H1 (cell line): ENCODE results near the gene SNX15. TPM values are rescaled to one million over a fixed set of nuclear protein-coding genes. Genes with fewer than 3 reads are reported as not detected.

Experiments used
- CTCF ChIA-PET: fragments of 300-600 bp; sonication (Branson Sonifier 250); formaldehyde crosslinking; loops from one replicate; lab custom pipeline; 2021; ENCODE audit not compliant: partially characterized antibody; lab: Charles Lee
- POLR2A ChIA-PET: fragments of 300-600 bp; sonication (Branson Sonifier 250); formaldehyde crosslinking; loops from one replicate; lab custom pipeline; 2021; ENCODE audit warnings: inconsistent platforms; ENCODE audit not compliant: partially characterized antibody; lab: Charles Lee
- DNase-seq, 2 experiments: peaks; one replicate each; pipeline versions ENCODE4 v3.0.0 to v3.0.0-alpha.2; 2010 to 2022; ENCODE audit warnings: low spot score in 2 of 2, low read depth in 1 of 2, mixed read lengths in 1 of 2
- FAIRE-seq: peaks from 2 replicates; lab custom pipeline; 2011; peaks lifted over from hg19 to GRCh38; lab: Jason Lieb, UNC
- H2AFZ ChIP-seq: 2 replicates; pipeline ENCODE4 v1.8.1; 2012; ENCODE audit warnings: low read length, inconsistent platforms
- H2AK5ac ChIP-seq: 2 replicates; pipeline ENCODE4 v1.6.1; 2013; ENCODE audit warnings: low read depth, low read length
- H2BK120ac ChIP-seq: replicated peaks from 2 replicates; pipeline ENCODE3; 2013; ENCODE audit warnings: low read depth, low read length, inconsistent platforms
- H2BK12ac ChIP-seq: 2 replicates; pipeline ENCODE4 v1.6.1; 2013; ENCODE audit warnings: low read depth, low read length
- H2BK15ac ChIP-seq: 2 replicates; pipeline ENCODE4 v1.6.1; 2013; ENCODE audit warnings: low read length
- H2BK20ac ChIP-seq: 2 replicates; pipeline ENCODE4 v1.6.1; 2013; ENCODE audit warnings: low read length
- H2BK5ac ChIP-seq: 2 replicates; pipeline ENCODE4 v1.6.1; 2013; ENCODE audit warnings: low read depth, low read length
- H3K14ac ChIP-seq: 2 replicates; pipeline ENCODE4 v1.6.1; 2013; ENCODE audit warnings: inconsistent platforms; ENCODE audit not compliant: insufficient read length
- H3K18ac ChIP-seq: 2 replicates; pipeline ENCODE4 v1.6.1; 2013; ENCODE audit warnings: low read length; ENCODE audit errors: extremely low read depth
- H3K23ac ChIP-seq: 2 replicates; pipeline ENCODE4 v1.6.1; 2013; ENCODE audit warnings: inconsistent platforms; ENCODE audit not compliant: insufficient read length
- H3K23me2 ChIP-seq: 2 replicates; pipeline ENCODE4 v1.6.1; 2013; ENCODE audit warnings: low read depth, low read length
- H3K27ac ChIP-seq: 2 replicates; pipeline ENCODE4 v1.6.1; 2011; ENCODE audit warnings: low read depth, low read length, inconsistent platforms
- H3K27me3 ChIP-seq, 4 experiments: replicated peaks in 1 of 4; 1 replicate in 1 of 4; 2 replicates in 3 of 4; pipeline versions ENCODE4 v1.6.1 to v1.8.1; 2011 to 2013; ENCODE audit warnings: low read length in 3 of 4, mild to moderate bottlenecking in 3 of 4, inconsistent platforms in 2 of 4, mixed read lengths in 2 of 4, moderate library complexity in 1 of 4; ENCODE audit not compliant: control insufficient read depth in 3 of 4, insufficient read depth in 3 of 4; ENCODE audit errors: extremely low read depth in 1 of 4
- H3K36me3 ChIP-seq, 4 experiments: 2 replicates each; pipeline versions ENCODE4 v1.6.1 to v1.8.1; 2011 to 2013; ENCODE audit warnings: mild to moderate bottlenecking in 4 of 4, low read length in 3 of 4, moderate library complexity in 2 of 4, control low read depth in 1 of 4, inconsistent platforms in 1 of 4; ENCODE audit not compliant: insufficient read depth in 4 of 4, control insufficient read depth in 2 of 4
- H3K4ac ChIP-seq: replicated peaks from 2 replicates; pipeline ENCODE3; 2013; ENCODE audit warnings: low read length, low read depth, mixed read lengths, inconsistent platforms; ENCODE audit not compliant: insufficient read length
- H3K4me1 ChIP-seq, 4 experiments: replicated peaks in 1 of 4; 1 replicate in 1 of 4; 2 replicates in 3 of 4; pipeline versions ENCODE4 v1.6.1 to v1.8.1; 2011 to 2013; ENCODE audit warnings: low read length in 3 of 4, inconsistent platforms in 2 of 4, mixed read lengths in 1 of 4; ENCODE audit not compliant: insufficient read depth in 4 of 4, control insufficient read depth in 3 of 4
- H3K4me2 ChIP-seq, 2 experiments: 2 replicates each; pipeline versions ENCODE4 v1.6.1 to v1.8.1; 2011 to 2013; ENCODE audit warnings: low read depth in 2 of 2, low read length in 2 of 2, control low read depth in 1 of 2, inconsistent platforms in 1 of 2, mild to moderate bottlenecking in 1 of 2; ENCODE audit not compliant: insufficient read depth in 1 of 2
- H3K4me3 ChIP-seq, 4 experiments: fragments of 200-600, 300-600 bp in 1 of 4; sonication (generic), shearing (Covaris generic), sonication (Bioruptor Twin) in 1 of 4; 2 replicates each; pipeline versions ENCODE4 v1.5.1 to v1.8.1; 2011 to 2016; ENCODE audit warnings: low read length in 4 of 4, low read depth in 3 of 4, control low read depth in 2 of 4, inconsistent platforms in 2 of 4, mild to moderate bottlenecking in 2 of 4, mixed read lengths in 1 of 4, moderate library complexity in 1 of 4; ENCODE audit not compliant: insufficient read depth in 2 of 4; ENCODE audit errors: extremely low read depth in 1 of 4
- H3K56ac ChIP-seq: replicated peaks from 2 replicates; pipeline ENCODE3; 2013; ENCODE audit warnings: low read depth, mild to moderate bottlenecking, mixed read lengths, low read length, inconsistent platforms; ENCODE audit not compliant: insufficient read length
- H3K79me1 ChIP-seq: 2 replicates; pipeline ENCODE4 v1.6.1; 2013; ENCODE audit warnings: low read depth, low read length, control low read depth
- H3K79me2 ChIP-seq, 2 experiments: 2 replicates each; pipeline versions ENCODE4 v1.6.1 to v1.8.1; 2012 to 2013; ENCODE audit warnings: low read length in 2 of 2, mild to moderate bottlenecking in 2 of 2, inconsistent platforms in 1 of 2; ENCODE audit not compliant: insufficient read depth in 2 of 2, control insufficient read depth in 1 of 2
- H3K9ac ChIP-seq, 4 experiments: replicated peaks in 1 of 4; 1 replicate in 1 of 4; 2 replicates in 3 of 4; pipeline versions ENCODE4 v1.6.1 to v1.8.1; 2011 to 2013; ENCODE audit warnings: low read depth in 3 of 4, low read length in 3 of 4, control low read depth in 2 of 4, mild to moderate bottlenecking in 2 of 4, moderate library complexity in 2 of 4, inconsistent platforms in 1 of 4; ENCODE audit errors: extremely low read depth in 1 of 4
- H3K9me3 ChIP-seq, 2 experiments: 2 replicates each; pipeline versions ENCODE4 v1.6.1 to v1.8.1; 2012 to 2013; ENCODE audit warnings: mild to moderate bottlenecking in 2 of 2, moderate library complexity in 2 of 2, control low read depth in 1 of 2, inconsistent platforms in 1 of 2, low read depth in 1 of 2, low read length in 1 of 2, mixed read lengths in 1 of 2; ENCODE audit not compliant: insufficient read depth in 2 of 2
- H4K20me1 ChIP-seq, 2 experiments: replicated peaks in 1 of 2; 2 replicates each; pipeline versions ENCODE3 to v1.8.1; 2011 to 2013; ENCODE audit warnings: inconsistent platforms in 2 of 2, low read length in 2 of 2, mild to moderate bottlenecking in 1 of 2; ENCODE audit not compliant: insufficient read depth in 2 of 2, control insufficient read depth in 1 of 2
- H4K5ac ChIP-seq: 2 replicates; pipeline ENCODE4 v1.6.1; 2013; ENCODE audit warnings: low read length, low read depth, mixed read lengths, inconsistent platforms; ENCODE audit not compliant: insufficient read length
- H4K8ac ChIP-seq: 2 replicates; pipeline ENCODE4 v1.8.0; 2013; ENCODE audit warnings: mild to moderate bottlenecking, moderate library complexity, low read length, inconsistent platforms; ENCODE audit not compliant: insufficient read depth; ENCODE audit errors: extremely low read depth
- H4K91ac ChIP-seq: replicated peaks from 2 replicates; pipeline ENCODE3; 2013; ENCODE audit warnings: low read length, mixed read lengths, inconsistent platforms; ENCODE audit not compliant: insufficient read length
- ATF3 ChIP-seq: IDR thresholded peaks from 2 replicates; pipeline ENCODE4 v1.6.1; 2011; ENCODE audit warnings: low read depth, mild to moderate bottlenecking, low read length; ENCODE audit not compliant: insufficient read depth
- BRCA1 ChIP-seq: IDR thresholded peaks from 2 replicates; pipeline ENCODE4 v1.6.1; 2012; ENCODE audit warnings: low read depth, low read length, improper control_type of control experiment
- CBX5 ChIP-seq: fragments of 300-800, 300-1000 bp; sonication (generic); IDR thresholded peaks from 2 replicates; pipeline ENCODE4 v1.7.1; 2016; ENCODE audit warnings: antibody characterized with exemption, low read length, low read depth
- CBX8 ChIP-seq: fragments of 300-800, 300-1000 bp; sonication (generic); IDR thresholded peaks from 2 replicates; pipeline ENCODE4 v1.7.1; 2016; ENCODE audit warnings: low read depth, low read length, borderline replicate concordance
- CTBP2 ChIP-seq: IDR thresholded peaks from 2 replicates; pipeline ENCODE4 v1.7.0; 2011; ENCODE audit warnings: borderline replicate concordance, mild to moderate bottlenecking, moderate library complexity, mixed read lengths, low read length; ENCODE audit not compliant: insufficient read depth, insufficient read length
- EGR1 ChIP-seq: IDR thresholded peaks from 2 replicates; pipeline ENCODE4 v1.6.1; 2011; ENCODE audit warnings: low read depth, low read length, borderline replicate concordance
- MAFK ChIP-seq: IDR thresholded peaks from 2 replicates; pipeline ENCODE4 v1.6.1; 2012; ENCODE audit warnings: low read depth, mild to moderate bottlenecking, improper control_type of control experiment, low read length
- NANOG ChIP-seq: IDR thresholded peaks from 2 replicates; pipeline ENCODE4 v1.6.1; 2011; ENCODE audit warnings: low read length, low read depth, mild to moderate bottlenecking, inconsistent platforms; ENCODE audit not compliant: insufficient read depth, poor library complexity, severe bottlenecking
- PHF8 ChIP-seq: fragments of 200-600 bp; sonication (generic); conservative IDR thresholded peaks from 2 replicates; pipeline ENCODE4 v1.7.1; 2012; ENCODE audit warnings: low read depth, mild to moderate bottlenecking, inconsistent platforms, low read length, moderate library complexity
- POLR2A ChIP-seq, 2 experiments: IDR thresholded peaks; 1 replicate in 1 of 2; 2 replicates in 1 of 2; pipeline ENCODE4 v1.6.1; 2011; ENCODE audit warnings: low read depth in 2 of 2, low read length in 2 of 2, mild to moderate bottlenecking in 2 of 2; ENCODE audit errors: control extremely low read depth in 1 of 2
- RXRA ChIP-seq: IDR thresholded peaks from 2 replicates; pipeline ENCODE4 v1.6.1; 2011; ENCODE audit warnings: low read depth, mild to moderate bottlenecking, low read length, moderate library complexity; ENCODE audit not compliant: insufficient read depth
- SIRT6 ChIP-seq: IDR thresholded peaks from one replicate; pipeline ENCODE4 v1.7.1; 2012; ENCODE audit warnings: low read length, inconsistent platforms
- TEAD4 ChIP-seq: IDR thresholded peaks from 2 replicates; pipeline ENCODE4 v1.6.1; 2012; ENCODE audit warnings: low read depth, low read length, inconsistent platforms, mixed read lengths
- WGBS, 2 experiments: shearing (Covaris generic) in 1 of 2; methylation state at CpG; one replicate each; pipeline versions ENCODE4 v1.1.6 to v1.1.7; 2013 to 2015; ENCODE audit warnings: low lambda C conversion rate in 2 of 2, mixed read lengths in 2 of 2, inconsistent platforms in 1 of 2, low coverage in 1 of 2, missing lambda C conversion rate in 1 of 2; ENCODE audit not compliant: insufficient replicate concordance in 2 of 2, insufficient coverage in 1 of 2, insufficient read length in 1 of 2; ENCODE audit errors: extremely low coverage in 1 of 2, missing lambda C conversion rate in 1 of 2; 5-methylcytosine and 5-hydroxymethylcytosine counted together
- polyA plus RNA-seq, 7 experiments: library from polyadenylated mRNA; depleted of rRNA in 3 of 7; stranded (reverse) in 5 of 7; unstranded in 2 of 7; fragments of >200 nt in 5 of 7; fragments of 200-250 nt in 2 of 7; gene quantifications; 1 replicate in 5 of 7; 2 replicates in 1 of 7; 4 replicates in 1 of 7; pipeline versions ENCODE4 v1.2.1 to v1.2.3, GENCODE V29; 2011 to 2013; ENCODE audit warnings: missing spikeins in 2 of 7, mixed read lengths in 2 of 7
- total RNA-seq: library from RNA; stranded (reverse); fragmentation: NEBNext Ultra II Directional; extraction: Animal tissue kit (Norgen Biotek cat#: 25700); gene quantifications from 2 replicates; pipeline ENCODE4 v1.2.1, GENCODE V29; 2021

Gene SNX15
- total and polyA plus RNA-seq, 2 of the 8 experiments (the other 6 are each of a cell fraction or from before 2014, with no cell fraction given) = 13.0 to 18.3 TPM

- H3K56ac ChIP-seq = no peak overlapping the region
- no peak overlapping the region for H4K91ac ChIP-seq
- H3K18ac ChIP-seq = no peak overlapping the region
- no peak overlapping the region for H3K27ac ChIP-seq
- no peak overlapping the region for H2AK5ac ChIP-seq
- no peaks in the 10 kb centered on the region for H3K23me2 ChIP-seq
- no peak overlapping the region for H2BK120ac ChIP-seq
- H4K8ac ChIP-seq = no peak overlapping the region; the same call in 1 of the 2 replicates
- TF ChIP-seq RXRA (no peak), POLR2A (IDR thresholded peaks at IDR 0.05; ENCODE audit: control extremely low read depth in 1 of 2, low read depth in 2 of 2, low read length in 2 of 2) (no peak), TEAD4 (no peak), CBX8 (no peak), MAFK (no peak), CBX5 (no peak), ATF3 (no peak), SIRT6 (no peak), BRCA1 (no peak), CTBP2 (no peak), NANOG (no peak), PHF8 (no peak), EGR1 (no peak)
- no peaks in the 10 kb centered on the region; a peak in 2 of 7 replicates for H3K27me3 ChIP-seq
- no peak for DNase-seq
- no peak overlapping the region for H4K5ac ChIP-seq
- no peaks in the 10 kb centered on the region for H3K4me1 ChIP-seq
- no peak overlapping the region for H3K4ac ChIP-seq
- H2BK5ac ChIP-seq = no peak overlapping the region
- H3K9ac ChIP-seq = no peak overlapping the region
- H2AFZ ChIP-seq = no peak overlapping the region
- no peak overlapping the region for H3K23ac ChIP-seq
- H3K14ac ChIP-seq = no peak overlapping the region
- H4K20me1 ChIP-seq = no peaks in the 10 kb centered on the region
- CTCF ChIA-PET = interaction anchor here (0.6 to 4.2 kb wide), 4 partner anchors 9 to 185 kb away, joined by 3 to 28 read pairs (median 4); no protein-coding TSS in a partner anchor
- no peak overlapping the region for H3K4me2 ChIP-seq
- H2BK12ac ChIP-seq = no peak overlapping the region
- H3K9me3 ChIP-seq = no peaks in the 10 kb centered on the region
- H3K36me3 ChIP-seq = no peaks in the 10 kb centered on the region
- no peaks in the 10 kb centered on the region for H3K79me2 ChIP-seq
- 95% methylated on average over 6 of the region's 7 CpGs; no CpG with 5 or more reads in 1 of the 2 experiments for WGBS, 2 experiments
- FAIRE-seq = no peak
- H2BK15ac ChIP-seq = no peak overlapping the region
- H3K79me1 ChIP-seq = no peaks in the 10 kb centered on the region
- POLR2A ChIA-PET = interaction anchor here (0.7 to 3.4 kb wide), 3 partner anchors 9 to 18 kb away, joined by 3 to 16 read pairs (median 8); no protein-coding TSS in a partner anchor
- H2BK20ac ChIP-seq = no peak overlapping the region
- H3K4me3 ChIP-seq = no peak overlapping the region
Measured at GRCh38 chr11:65057526-65057925, 30.3 kb downstream of the SNX15 start.
